NB4 (cell line): ENCODE measurements around the gene POMZP3.
A peak's percentile ranks its signal among the peaks of the same experiment; 100 is the strongest.
"Not testable (repeated sequence)": the region's sequence is repeated elsewhere in the genome, so short reads cannot be mapped to it uniquely, and the experiment has no call there.

Experiments
- DNase-seq: peaks from one replicate; pipeline ENCODE4 v3.0.0; 2010; ENCODE audit warnings: low read depth
- H3K4me3 ChIP-seq: one replicate; pipeline ENCODE4 v1.5.1; 2011; ENCODE audit warnings: mild to moderate bottlenecking, low read depth, low read length, moderate library complexity
- POLR2A ChIP-seq: IDR thresholded peaks from 2 replicates; pipeline ENCODE4 v1.6.1; 2011; ENCODE audit warnings: mild to moderate bottlenecking; ENCODE audit not compliant: insufficient read length; ENCODE audit errors: extremely low read depth
- TF ChIP-seq, protein P1 (sequence below): IDR thresholded peaks from one replicate; pipeline ENCODE4 v1.5.1; 2012; ENCODE audit warnings: low read depth, low read length

Gene POMZP3

DNA sequence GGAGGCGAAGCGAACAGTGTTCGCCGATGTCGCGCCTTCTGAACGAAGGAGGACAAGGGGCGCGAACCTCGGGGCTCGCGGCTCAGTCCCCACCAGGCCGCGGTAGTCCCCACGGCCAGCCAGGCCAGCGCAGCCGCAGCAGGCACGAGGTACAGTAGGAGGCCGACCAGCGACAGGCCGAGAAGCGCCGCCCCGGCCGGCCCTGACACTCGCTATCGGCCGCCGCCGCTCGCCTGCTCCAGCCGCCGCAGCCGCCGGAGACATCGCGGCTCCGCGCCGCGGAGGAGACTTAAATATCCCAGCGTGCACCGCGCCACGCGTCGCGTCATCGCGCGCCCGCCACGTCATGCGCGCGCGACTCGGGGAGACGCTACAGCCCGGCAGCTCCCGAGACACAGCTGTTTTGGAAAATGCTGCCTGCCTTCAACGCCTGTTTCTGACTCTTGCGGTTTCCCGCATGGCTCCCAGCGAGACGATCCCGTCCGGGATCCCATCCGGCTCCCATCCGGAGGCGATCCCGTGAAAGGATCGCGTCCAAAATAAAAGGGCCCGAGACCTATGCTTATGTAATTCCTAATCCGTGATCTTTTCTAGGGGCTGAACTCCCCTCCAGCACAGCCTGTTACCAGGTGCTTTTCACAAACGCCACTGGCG lies at the start of gene POMZP3:
Gene POMZP3, minus strand, starts transcription at position 291 of the 654 bp plus-strand sequence. CDS start 1,215 bp downstream, outside the sequence.
- TF ChIP-seq POLR2A, result peak; percentile 13
- peak; percentile 57 for DNase-seq
- H3K4me3 ChIP-seq, result peak within 1 kb of the TSS; percentile 73

DNA sequence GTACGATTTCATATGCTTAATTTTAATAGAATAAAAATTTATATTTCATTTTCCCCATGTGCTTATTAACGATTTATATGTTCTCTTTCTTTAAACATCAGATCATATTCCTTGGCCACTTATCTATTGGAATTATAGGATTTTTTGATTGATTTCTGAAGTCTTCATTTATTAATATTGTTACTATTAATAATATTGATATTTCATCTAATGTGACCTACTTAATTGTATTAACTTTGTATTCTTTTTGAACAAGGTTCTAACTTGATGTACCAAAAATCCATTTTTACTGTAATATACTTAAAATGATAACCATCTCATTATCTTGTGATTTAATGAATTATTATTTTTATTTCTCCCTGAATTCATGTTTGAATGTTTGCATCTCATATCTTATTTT lies 48.7 kb upstream of the POMZP3 start:
- H3K4me3 ChIP-seq, result not testable (repeated sequence)

DNA sequence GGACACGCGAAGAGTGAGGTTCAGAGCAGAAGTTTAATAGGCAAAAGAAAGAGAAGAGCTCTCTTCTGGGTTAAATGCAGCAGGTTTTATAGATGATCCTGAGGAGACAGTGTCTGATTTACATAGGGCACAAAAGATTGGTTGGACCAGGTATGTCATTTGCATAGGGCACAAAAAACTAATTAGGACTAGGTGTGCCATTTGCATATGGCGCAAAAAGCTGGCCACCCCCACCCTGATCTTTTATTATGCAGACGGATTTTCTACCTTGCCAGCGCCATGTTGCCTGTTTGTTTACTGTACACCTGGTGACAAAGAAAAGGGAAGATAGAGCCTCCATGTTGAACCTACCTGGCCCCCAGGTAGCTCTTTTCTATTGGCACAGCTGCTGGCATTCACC lies 46.3 kb upstream of the POMZP3 start:
- not testable (repeated sequence) for H3K4me3 ChIP-seq, DNase-seq

More for the DNA sequence above, 48.7 kb upstream of the POMZP3 start:
- not testable (repeated sequence) for DNase-seq

DNA sequence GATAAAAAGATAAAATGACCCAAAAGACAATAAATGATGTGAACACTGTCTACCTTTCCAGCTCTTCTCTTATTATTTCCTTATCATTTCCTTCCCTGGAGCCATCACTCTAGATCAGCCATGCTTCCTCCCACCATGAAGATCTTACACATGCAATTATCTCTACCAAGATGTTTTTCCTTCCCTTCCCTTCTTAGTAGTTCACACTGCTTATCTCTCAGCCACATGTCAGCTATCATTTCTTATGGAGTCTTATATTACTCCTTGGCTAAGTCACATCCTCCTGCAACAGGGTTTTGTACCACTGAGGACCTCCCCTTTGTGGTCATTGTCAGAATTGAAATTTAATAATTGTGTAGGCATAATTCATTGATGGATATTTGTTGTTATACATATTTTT lies 32.1 kb upstream of the POMZP3 start:
- DNase-seq, H3K4me3 ChIP-seq: not testable (repeated sequence)

DNA sequence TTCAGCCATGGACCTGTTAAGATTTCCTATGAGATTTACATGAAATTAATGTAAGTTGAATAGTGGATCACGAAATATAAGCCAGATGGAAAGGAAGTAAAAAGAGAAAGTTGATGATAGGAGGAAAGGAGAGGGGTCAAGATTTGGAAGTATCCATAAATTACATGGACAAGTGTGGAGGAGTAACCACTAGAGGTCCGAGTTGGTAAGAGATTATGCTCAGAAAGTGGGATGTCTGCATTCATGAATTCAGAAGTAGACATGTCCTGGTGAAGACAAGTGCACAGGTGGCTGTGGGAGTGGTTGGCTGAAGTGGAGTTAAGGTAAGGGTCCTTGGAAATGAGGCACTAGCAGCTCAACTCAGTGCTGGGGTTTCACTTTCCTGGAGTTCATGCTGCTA lies 29.3 kb upstream of the POMZP3 start:
- not testable (repeated sequence) for H3K4me3 ChIP-seq, DNase-seq

DNA sequence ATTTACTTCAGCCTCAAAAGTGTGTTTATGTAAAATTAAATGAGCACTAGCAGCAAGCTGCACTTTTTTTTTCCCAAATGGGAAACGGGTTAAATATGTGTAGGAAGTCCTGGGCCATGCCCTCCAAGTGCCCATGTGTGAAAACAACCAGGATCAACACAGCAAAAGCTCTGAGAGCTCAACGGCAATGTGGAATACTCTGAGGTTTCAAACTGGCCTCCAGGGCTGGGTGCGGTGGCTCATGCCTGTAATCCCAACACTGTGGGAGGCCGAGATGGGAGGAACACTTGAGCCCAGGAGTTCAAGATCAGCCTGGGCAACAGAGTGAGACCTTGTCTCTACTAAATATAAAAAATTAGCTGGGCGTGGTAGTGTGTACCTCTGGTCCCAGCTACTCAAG lies 15.5 kb upstream of the POMZP3 start:
- H3K4me3 ChIP-seq, DNase-seq: not testable (repeated sequence)

DNA sequence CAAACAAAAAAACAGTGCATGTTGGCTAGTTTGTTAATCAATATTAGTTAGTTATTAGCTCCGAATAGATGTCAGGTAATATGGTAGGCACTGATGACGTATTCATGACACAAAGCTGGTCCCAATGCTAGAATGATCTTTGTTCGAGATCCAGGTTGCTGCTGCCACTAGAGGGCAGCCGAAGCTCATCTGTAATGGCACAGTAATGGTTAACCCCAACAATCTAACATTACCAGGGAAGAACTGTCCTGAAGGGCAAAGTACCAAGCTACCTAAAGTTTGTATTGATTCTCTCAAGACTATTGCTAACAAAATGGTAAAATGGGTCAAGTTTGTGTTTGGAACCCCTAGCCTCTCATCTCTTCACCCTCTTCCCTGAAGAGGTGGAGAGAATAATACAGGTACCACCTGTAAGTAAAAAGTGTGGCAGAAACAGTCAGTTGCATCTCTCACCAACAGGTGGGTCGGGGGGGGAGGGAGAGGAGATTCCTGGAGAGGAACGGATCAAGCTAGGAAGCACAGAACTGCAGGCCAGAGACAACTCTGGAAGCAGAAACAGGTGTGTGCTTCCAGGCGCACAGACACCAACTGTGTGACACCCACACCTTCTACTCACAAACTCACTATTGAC lies 10.1 kb upstream of the POMZP3 start:
- TF ChIP-seq, protein P1, sequence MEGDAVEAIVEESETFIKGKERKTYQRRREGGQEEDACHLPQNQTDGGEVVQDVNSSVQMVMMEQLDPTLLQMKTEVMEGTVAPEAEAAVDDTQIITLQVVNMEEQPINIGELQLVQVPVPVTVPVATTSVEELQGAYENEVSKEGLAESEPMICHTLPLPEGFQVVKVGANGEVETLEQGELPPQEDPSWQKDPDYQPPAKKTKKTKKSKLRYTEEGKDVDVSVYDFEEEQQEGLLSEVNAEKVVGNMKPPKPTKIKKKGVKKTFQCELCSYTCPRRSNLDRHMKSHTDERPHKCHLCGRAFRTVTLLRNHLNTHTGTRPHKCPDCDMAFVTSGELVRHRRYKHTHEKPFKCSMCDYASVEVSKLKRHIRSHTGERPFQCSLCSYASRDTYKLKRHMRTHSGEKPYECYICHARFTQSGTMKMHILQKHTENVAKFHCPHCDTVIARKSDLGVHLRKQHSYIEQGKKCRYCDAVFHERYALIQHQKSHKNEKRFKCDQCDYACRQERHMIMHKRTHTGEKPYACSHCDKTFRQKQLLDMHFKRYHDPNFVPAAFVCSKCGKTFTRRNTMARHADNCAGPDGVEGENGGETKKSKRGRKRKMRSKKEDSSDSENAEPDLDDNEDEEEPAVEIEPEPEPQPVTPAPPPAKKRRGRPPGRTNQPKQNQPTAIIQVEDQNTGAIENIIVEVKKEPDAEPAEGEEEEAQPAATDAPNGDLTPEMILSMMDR, result peak; percentile 37
- DNase-seq, H3K4me3 ChIP-seq: not testable (repeated sequence)

DNA sequence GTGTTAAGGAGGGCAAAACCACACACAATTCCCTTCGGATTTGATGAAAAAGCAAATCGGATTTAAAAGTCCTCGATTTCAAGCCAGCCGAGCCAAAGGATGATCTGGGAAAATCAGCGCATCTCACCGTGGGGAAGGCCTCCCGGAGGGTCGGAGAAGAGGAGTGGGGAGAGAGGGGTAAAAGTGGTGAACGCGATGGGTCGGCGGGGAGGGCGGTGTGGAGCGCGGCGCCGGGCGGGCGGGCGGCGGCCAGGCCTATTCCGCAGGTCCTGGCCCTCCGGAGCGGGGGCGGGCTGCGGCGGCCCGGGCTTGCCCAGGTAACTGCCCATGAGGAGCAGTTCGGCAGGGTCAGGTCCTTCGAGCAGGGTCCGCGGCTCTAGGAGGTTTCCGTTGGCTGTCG lies 498 bp downstream of the POMZP3 start:
- H3K4me3 ChIP-seq, result peak overlapping the region; percentile 69
- DNase-seq, result peak; percentile 41

DNA sequence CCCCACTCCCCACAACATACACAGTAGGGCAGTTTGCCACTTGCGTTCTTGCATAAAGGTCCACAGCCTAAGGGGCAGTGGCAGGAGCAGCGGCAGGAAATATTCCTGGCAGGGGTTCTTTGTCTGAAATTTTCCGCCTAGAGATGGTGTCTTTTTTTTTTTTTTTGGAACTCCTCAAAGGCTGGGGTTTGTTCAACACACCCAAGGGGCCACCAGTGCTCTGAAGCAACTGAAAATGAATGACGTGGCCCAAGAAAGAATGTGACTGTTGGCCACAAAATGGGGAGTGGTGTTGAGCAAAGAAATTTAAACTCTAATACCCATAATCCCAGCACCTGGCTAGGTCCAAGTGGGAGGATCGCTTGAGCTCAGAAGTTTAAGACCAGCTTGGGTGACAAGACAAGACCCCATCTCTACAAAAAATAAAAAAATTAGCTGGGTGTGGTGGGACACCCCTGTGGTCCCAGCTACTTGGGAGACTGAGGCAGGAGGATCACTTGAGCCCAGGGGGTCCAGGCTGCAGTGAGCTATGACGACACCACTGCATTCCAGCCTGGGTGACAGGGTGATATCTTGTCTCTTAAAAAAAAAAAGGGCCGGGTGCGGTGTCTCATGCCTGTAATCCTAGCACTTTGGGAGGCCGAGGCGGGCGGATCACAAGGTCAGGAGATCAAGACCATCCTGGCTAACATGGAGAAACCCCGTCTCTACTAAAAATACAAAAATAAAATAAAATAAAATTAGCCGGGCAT lies 7.5 kb downstream of the POMZP3 start:
- DNase-seq, H3K4me3 ChIP-seq: not testable (repeated sequence)

DNA sequence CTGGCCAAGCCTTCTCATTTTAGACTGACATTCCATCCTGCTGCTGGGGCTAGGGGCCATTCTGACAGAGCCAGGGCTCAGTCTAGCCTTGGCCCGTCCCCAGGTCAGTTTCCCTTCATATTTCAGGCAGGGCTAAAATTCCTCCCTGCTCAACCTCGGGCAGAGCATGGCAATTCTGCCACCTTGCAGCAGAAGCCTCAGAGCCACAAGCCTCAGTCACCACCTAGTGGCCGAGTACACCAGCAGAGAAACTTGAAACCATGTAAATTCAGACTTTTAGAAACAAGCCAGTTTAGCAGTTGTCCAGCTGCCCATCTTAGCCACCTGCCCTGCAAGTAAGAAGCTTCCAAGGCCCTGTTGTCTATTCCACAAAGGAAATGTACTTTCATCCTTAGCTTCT lies 13.3 kb downstream of the POMZP3 start:
- DNase-seq, result peak; percentile 66
- TF ChIP-seq, protein P1, result peak; percentile 7

DNA sequence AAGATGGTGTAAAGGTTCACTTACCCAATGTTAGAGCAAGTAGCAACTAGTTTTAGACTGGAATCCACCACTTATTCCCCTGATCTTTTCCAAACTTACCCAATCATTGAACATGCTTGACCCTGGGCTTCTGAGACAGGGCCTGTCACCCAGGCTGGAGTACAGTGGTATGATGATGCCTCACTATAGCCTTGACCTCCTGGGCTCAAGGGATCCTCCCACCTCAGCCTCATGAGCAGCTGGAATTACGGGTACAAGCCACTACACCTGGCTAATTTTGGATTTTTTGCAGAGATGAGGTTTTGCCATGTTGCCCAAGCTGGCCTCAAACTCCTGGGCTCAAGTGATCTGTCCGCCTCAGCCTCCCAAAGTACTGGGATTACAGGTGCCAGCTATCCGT lies 14.8 kb downstream of the POMZP3 start:
- H3K4me3 ChIP-seq, DNase-seq: not testable (repeated sequence)

More for the DNA sequence above, 13.3 kb downstream of the POMZP3 start:
- H3K4me3 ChIP-seq, result not testable (repeated sequence)

DNA sequence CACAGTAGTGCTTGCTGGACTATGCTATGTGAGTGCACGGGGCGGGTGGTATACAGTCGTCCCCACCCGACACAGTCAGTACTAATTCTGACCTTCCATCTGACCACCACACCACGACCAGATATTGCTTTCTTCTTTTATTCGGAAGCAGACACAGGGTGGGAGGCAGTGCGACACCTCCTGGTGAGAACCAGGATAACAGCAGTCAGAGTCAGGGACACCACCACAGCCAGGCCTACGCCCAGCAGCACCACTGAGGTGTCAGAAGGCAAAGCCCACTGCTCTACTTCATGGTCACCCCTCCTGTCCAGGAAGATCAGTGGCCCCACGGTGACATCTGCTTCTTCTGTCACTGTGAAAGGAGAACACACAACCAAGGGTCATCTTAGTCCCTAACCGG lies 17.2 kb downstream of the POMZP3 start:
- not testable (repeated sequence) for H3K4me3 ChIP-seq, DNase-seq

DNA sequence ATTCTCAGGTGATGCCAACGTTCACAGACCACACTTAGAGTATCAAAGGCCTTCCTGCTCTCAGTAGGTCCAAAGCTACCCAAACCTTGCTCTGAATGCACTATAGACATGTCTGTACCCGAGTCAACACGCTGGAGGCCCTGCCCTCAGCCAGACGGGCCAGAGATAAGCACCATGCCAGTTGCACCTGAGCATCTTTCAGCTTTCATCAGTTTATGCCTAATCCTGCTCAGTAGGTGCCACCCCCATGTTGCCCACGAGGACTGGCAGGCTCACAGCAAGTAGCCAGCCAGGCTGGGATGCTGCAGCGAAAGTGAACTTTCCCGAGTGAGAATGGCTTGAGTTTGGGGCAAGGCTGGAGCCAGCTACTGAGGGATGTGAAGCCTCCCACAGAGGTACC lies 18.6 kb downstream of the POMZP3 start:
- not testable (repeated sequence) for DNase-seq, H3K4me3 ChIP-seq
